HUES48 (cell line): ENCODE measurements around the gene SH3BP4.

Experiments used
- H3K27ac ChIP-seq: one replicate; pipeline ENCODE4 v1.7.0; 2013; ENCODE audit warnings: low read depth, low read length, inconsistent platforms
- H3K27me3 ChIP-seq: 2 replicates; pipeline ENCODE4 v1.6.1; 2013; ENCODE audit warnings: mild to moderate bottlenecking, low read length; ENCODE audit not compliant: control insufficient read depth, insufficient read depth
- H3K36me3 ChIP-seq: 2 replicates; pipeline ENCODE4 v1.6.1; 2013; ENCODE audit warnings: low read length; ENCODE audit not compliant: control insufficient read depth, insufficient read depth
- H3K4me1 ChIP-seq: 2 replicates; pipeline ENCODE4 v1.6.1; 2013; ENCODE audit warnings: mild to moderate bottlenecking, low read length; ENCODE audit not compliant: control insufficient read depth, insufficient read depth
- H3K4me3 ChIP-seq: 2 replicates; pipeline ENCODE4 v1.5.1; 2013; ENCODE audit warnings: mild to moderate bottlenecking, low read depth, low read length
- H3K9ac ChIP-seq: 2 replicates; pipeline ENCODE4 v1.6.1; 2013; ENCODE audit warnings: mild to moderate bottlenecking, low read depth, low read length, moderate library complexity
- H3K9me3 ChIP-seq: 2 replicates; pipeline ENCODE4 v1.6.1; 2013; ENCODE audit warnings: low read length; ENCODE audit not compliant: control insufficient read depth, insufficient read depth

Gene SH3BP4

GRCh38 chr2:234955971-234956509 is 4.2 kb downstream of the SH3BP4 start:
- Histone ChIP-seq H3K36me3 (no peaks in the 10 kb centered on the region; the same call in 1 of the 2 replicates), H3K27ac (no peak overlapping the region), H3K27me3 (peaks cover 2% of the 10 kb centered on the region), H3K4me3 (no peak overlapping the region), H3K4me1 (peaks cover 72% of the 10 kb centered on the region), H3K9me3 (no peaks in the 10 kb centered on the region), H3K9ac (no peak overlapping the region)

- Histone ChIP-seq H3K4me3 (no peak overlapping the region), H3K4me1 (peaks cover 70% of the 10 kb centered on the region), H3K27me3 (no peaks in the 10 kb centered on the region), H3K9me3 (no peaks in the 10 kb centered on the region), H3K36me3 (no peaks in the 10 kb centered on the region; the same call in 1 of the 2 replicates), H3K27ac (no peak overlapping the region), H3K9ac (no peak overlapping the region)
These were observed 6.0 kb downstream of the SH3BP4 start for GRCh38 chr2:234957834-234958135.

GRCh38 chr2:234958311-234958710 is 6.5 kb downstream of the SH3BP4 start:
- Histone ChIP-seq H3K27ac (no peak overlapping the region), H3K4me1 (peaks cover 68% of the 10 kb centered on the region), H3K27me3 (no peaks in the 10 kb centered on the region), H3K9me3 (no peaks in the 10 kb centered on the region), H3K9ac (no peak overlapping the region), H3K4me3 (no peak overlapping the region), H3K36me3 (no peaks in the 10 kb centered on the region; the same call in 1 of the 2 replicates)

GRCh38 chr2:234958746-234959395 is 7.1 kb downstream of the SH3BP4 start:
- no peaks in the 10 kb centered on the region for H3K27me3 ChIP-seq
- no peak overlapping the region for H3K27ac ChIP-seq
- peaks cover 67% of the 10 kb centered on the region for H3K4me1 ChIP-seq
- no peak overlapping the region for H3K9ac ChIP-seq
- H3K36me3 ChIP-seq: no peaks in the 10 kb centered on the region; the same call in 1 of the 2 replicates
- no peaks in the 10 kb centered on the region for H3K9me3 ChIP-seq
- no peak overlapping the region for H3K4me3 ChIP-seq

GRCh38 chr2:234960175-234961088 is 8.6 kb downstream of the SH3BP4 start:
- no peak overlapping the region for H3K4me3 ChIP-seq

GRCh38 chr2:234961784-234962183 is 10.0 kb downstream of the SH3BP4 start:
- H3K9me3 ChIP-seq: no peaks in the 10 kb centered on the region
- peaks cover 3% of the 10 kb centered on the region; the same call in 1 of the 2 replicates for H3K36me3 ChIP-seq
- no peak overlapping the region for H3K27ac ChIP-seq
- peaks cover 39% of the 10 kb centered on the region for H3K4me1 ChIP-seq
- no peak overlapping the region for H3K4me3 ChIP-seq
- H3K9ac ChIP-seq: no peak overlapping the region
- no peaks in the 10 kb centered on the region for H3K27me3 ChIP-seq

More at GRCh38 chr2:234960175-234961088, 8.6 kb downstream of the SH3BP4 start:
- no peaks in the 10 kb centered on the region for H3K27me3 ChIP-seq
- peaks cover 52% of the 10 kb centered on the region for H3K4me1 ChIP-seq
- H3K36me3 ChIP-seq: peaks cover 3% of the 10 kb centered on the region; the same call in 1 of the 2 replicates
- H3K9me3 ChIP-seq: no peaks in the 10 kb centered on the region
- no peak overlapping the region for H3K27ac ChIP-seq
- H3K9ac ChIP-seq: no peak overlapping the region

- Histone ChIP-seq H3K4me1 (peaks cover 29% of the 10 kb centered on the region), H3K27me3 (no peaks in the 10 kb centered on the region), H3K36me3 (0 out of 2 replicates have a peak, but pooled peaks cover 3% of the 10 kb centered on the region), H3K4me3 (no peak overlapping the region), H3K9ac (no peak overlapping the region), H3K9me3 (no peaks in the 10 kb centered on the region), H3K27ac (no peak overlapping the region)
These were observed 12.2 kb downstream of the SH3BP4 start for GRCh38 chr2:234963773-234964615.

- Histone ChIP-seq H3K27ac (no peak overlapping the region), H3K36me3 (peaks cover 8% of the 10 kb centered on the region), H3K4me1 (peaks cover 36% of the 10 kb centered on the region)
These were observed 13.0 kb downstream of the SH3BP4 start for GRCh38 chr2:234964631-234965461.

GRCh38 chr2:234966340-234966739 is 14.5 kb downstream of the SH3BP4 start:
- Histone ChIP-seq H3K9ac (no peak overlapping the region), H3K4me3 (no peak overlapping the region), H3K4me1 (peaks cover 37% of the 10 kb centered on the region), H3K27ac (no peak overlapping the region), H3K27me3 (no peaks in the 10 kb centered on the region), H3K9me3 (no peaks in the 10 kb centered on the region), H3K36me3 (peaks cover 13% of the 10 kb centered on the region)

More at GRCh38 chr2:234964631-234965461, 13.0 kb downstream of the SH3BP4 start:
- H3K9ac ChIP-seq: no peak overlapping the region
- H3K4me3 ChIP-seq: no peak overlapping the region
- no peaks in the 10 kb centered on the region for H3K27me3 ChIP-seq
- no peaks in the 10 kb centered on the region for H3K9me3 ChIP-seq
